Measurements from ENCODE around the gene SGIP1.

DNA sequence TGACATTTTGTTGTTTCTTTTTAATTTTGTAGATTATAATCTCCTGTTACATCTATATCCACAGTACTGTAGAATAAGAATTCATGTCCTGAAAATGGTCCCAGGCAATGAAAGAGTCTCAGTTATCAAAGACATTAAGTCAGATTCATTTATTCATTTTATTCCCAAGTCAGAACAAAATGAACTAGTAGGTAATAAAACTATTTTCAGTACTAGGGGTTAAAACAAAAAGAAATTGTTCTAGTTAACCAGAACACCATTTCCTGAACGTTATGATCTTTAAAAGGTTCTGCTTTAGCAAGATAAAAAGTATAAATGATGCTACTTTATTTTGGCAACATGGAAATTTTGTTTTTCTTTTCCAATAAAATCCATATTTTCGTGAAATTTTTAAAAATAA lies 211.5 kb downstream of the SGIP1 start:
- TF ChIP-seq, protein P1, sequence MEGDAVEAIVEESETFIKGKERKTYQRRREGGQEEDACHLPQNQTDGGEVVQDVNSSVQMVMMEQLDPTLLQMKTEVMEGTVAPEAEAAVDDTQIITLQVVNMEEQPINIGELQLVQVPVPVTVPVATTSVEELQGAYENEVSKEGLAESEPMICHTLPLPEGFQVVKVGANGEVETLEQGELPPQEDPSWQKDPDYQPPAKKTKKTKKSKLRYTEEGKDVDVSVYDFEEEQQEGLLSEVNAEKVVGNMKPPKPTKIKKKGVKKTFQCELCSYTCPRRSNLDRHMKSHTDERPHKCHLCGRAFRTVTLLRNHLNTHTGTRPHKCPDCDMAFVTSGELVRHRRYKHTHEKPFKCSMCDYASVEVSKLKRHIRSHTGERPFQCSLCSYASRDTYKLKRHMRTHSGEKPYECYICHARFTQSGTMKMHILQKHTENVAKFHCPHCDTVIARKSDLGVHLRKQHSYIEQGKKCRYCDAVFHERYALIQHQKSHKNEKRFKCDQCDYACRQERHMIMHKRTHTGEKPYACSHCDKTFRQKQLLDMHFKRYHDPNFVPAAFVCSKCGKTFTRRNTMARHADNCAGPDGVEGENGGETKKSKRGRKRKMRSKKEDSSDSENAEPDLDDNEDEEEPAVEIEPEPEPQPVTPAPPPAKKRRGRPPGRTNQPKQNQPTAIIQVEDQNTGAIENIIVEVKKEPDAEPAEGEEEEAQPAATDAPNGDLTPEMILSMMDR (IDR thresholded peaks at IDR 0.05; ENCODE audit: low read length): no peak
- no peak for TF ChIP-seq EZH2 (optimal IDR thresholded peaks at IDR 0.05; ENCODE audit: low read depth, low read length)
